ENCODE data around the gene DCLK1. TPM values are rescaled to one million over a fixed set of nuclear protein-coding genes. Genes with fewer than 3 reads are reported as not detected.

The DCLK1 gene
- total RNA-seq, 1 experiment from 2014 or later = 0.10 TPM

DNA sequence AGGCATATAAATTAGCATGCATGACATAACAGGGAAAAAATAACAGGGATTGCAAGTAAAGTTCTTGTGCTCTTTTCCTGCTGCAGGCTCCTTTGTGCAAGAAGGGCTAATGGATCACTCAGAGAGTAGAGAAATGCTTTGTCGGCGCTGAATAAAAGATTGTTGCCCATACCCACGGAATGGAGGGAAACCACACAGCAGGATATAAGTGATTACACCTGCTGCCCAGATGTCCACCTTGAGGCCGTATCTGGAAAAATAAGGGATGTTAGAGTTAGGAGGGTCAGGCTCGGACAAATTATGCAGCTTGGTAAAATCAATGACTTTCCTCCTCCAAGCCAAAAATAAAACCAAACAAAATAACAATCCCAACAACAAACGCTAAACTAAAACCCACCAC, 322.3 kb downstream of the DCLK1 start:
- ChIA-PET CTCF (interaction anchor here (3.0 kb wide), 1 partner anchor 10 kb away, joined by 8 read pairs; no protein-coding TSS in a partner anchor), RAD21 (ENCODE audit: low non-redundant PET in 1 of 2, low total read pairs in 2 of 2, uncharacterized antibody in 2 of 2, unreplicated experiment in 2 of 2) (no interaction called here), POLR2A (no interaction called here)
- no peaks in the 10 kb centered on the region for H4K20me1 ChIP-seq (ENCODE audit: insufficient read depth)
- no TSS peak for BruUV-seq (replicated peaks)
- no peak overlapping the region for H3K9ac ChIP-seq (ENCODE audit: low read length)
- H3K79me2 ChIP-seq (ENCODE audit: insufficient read depth, low read length) = no peaks in the 10 kb centered on the region
- intact Hi-C loops (cut with micrococcal nuclease) = no loop called here
- DNase-seq (ENCODE audit: low read depth, low spot score) (no peak), ATAC-seq (no peak)
- no peaks in the 10 kb centered on the region for H3K9me2 ChIP-seq (ENCODE audit: insufficient read depth)
- H2AFZ ChIP-seq (ENCODE audit: low read depth, low read length, poor library complexity, severe bottlenecking) = no peak overlapping the region
- peaks cover 57% of the 10 kb centered on the region for H3K27me3 ChIP-seq (ENCODE audit: insufficient read depth, low read length)
- H3K4me1 ChIP-seq (ENCODE audit: control insufficient read depth in 1 of 2, insufficient read depth in 2 of 2, low read length in 2 of 2) = no peaks in the 10 kb centered on the region
- no peak overlapping the region for H3K4me2 ChIP-seq (ENCODE audit: low read length)
- no peak overlapping the region for H3K27ac ChIP-seq (ENCODE audit: low read depth, low read length)
- H3K4me3 ChIP-seq (replicated peaks in 1 of 2; ENCODE audit: low read depth in 1 of 2, low read length in 2 of 2) = no peak overlapping the region
- no peaks in the 10 kb centered on the region for H3K9me3 ChIP-seq (ENCODE audit: control insufficient read depth in 1 of 2, insufficient read depth in 1 of 2, low read depth in 1 of 2, low read length in 2 of 2)
- TF ChIP-seq ZNF274 (IDR thresholded peaks at IDR 0.05; ENCODE audit: low read depth, low read length) (no peak), POLR2AphosphoS5 (IDR thresholded peaks at IDR 0.05; ENCODE audit: low read depth, low read length) (no peak), EGR1 (IDR thresholded peaks at IDR 0.05; ENCODE audit: low read depth) (no peak), POLR2A (IDR thresholded peaks at IDR 0.05; ENCODE audit: borderline replicate concordance, extremely low read depth, insufficient read depth, insufficient read length) (no peak), RAD21 (IDR thresholded peaks at IDR 0.05; ENCODE audit: low read depth) (no peak), EZH2 (IDR thresholded peaks at IDR 0.05) (no peak)
- TF ChIP-seq, protein P1, sequence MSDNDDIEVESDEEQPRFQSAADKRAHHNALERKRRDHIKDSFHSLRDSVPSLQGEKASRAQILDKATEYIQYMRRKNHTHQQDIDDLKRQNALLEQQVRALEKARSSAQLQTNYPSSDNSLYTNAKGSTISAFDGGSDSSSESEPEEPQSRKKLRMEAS (IDR thresholded peaks at IDR 0.05) = no peak
- TF ChIP-seq, protein P2, sequence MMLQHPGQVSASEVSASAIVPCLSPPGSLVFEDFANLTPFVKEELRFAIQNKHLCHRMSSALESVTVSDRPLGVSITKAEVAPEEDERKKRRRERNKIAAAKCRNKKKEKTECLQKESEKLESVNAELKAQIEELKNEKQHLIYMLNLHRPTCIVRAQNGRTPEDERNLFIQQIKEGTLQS (IDR thresholded peaks at IDR 0.05) = no peak
- no peaks in the 10 kb centered on the region; a peak in 1 of 4 replicates for H3K36me3 ChIP-seq (ENCODE audit: control insufficient read depth in 1 of 2, insufficient read depth in 2 of 2, low read length in 2 of 2)

DNA sequence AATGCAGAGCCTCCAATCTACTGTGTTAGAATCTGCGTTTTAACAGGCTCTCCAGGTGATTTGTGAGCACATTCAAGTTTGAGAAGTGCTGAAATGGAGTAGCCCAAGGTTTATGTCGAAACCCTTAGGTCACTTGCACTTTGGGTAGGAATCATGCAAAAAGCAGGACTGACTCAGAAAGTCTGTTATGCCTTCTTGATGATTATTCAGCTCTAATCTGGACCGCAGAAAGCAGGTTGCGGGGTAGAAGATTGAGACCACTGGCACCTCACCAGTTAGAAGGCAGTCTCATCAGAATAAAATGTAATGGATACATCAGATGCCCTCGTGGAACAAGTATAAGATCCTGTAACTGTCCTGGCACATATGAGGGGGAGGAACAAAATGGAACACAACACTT, 326.3 kb downstream of the DCLK1 start:
- CTCF ChIA-PET = interaction anchor here (1.9 kb wide), 1 partner anchor 16 kb away, joined by 6 read pairs; no protein-coding TSS in a partner anchor
- no peak for DNase-seq (ENCODE audit: low read depth, low spot score)
- no peak overlapping the region for H3K27ac ChIP-seq (ENCODE audit: low read depth, low read length)
- no peak for TF ChIP-seq EZH2 (IDR thresholded peaks at IDR 0.05)
- TF ChIP-seq ZFX (IDR thresholded peaks at IDR 0.05) = no peak
- no peak for TF ChIP-seq RAD21 (IDR thresholded peaks at IDR 0.05; ENCODE audit: low read depth)
- TF ChIP-seq, protein P1 (IDR thresholded peaks at IDR 0.05) = no peak
- TF ChIP-seq, protein P3, sequence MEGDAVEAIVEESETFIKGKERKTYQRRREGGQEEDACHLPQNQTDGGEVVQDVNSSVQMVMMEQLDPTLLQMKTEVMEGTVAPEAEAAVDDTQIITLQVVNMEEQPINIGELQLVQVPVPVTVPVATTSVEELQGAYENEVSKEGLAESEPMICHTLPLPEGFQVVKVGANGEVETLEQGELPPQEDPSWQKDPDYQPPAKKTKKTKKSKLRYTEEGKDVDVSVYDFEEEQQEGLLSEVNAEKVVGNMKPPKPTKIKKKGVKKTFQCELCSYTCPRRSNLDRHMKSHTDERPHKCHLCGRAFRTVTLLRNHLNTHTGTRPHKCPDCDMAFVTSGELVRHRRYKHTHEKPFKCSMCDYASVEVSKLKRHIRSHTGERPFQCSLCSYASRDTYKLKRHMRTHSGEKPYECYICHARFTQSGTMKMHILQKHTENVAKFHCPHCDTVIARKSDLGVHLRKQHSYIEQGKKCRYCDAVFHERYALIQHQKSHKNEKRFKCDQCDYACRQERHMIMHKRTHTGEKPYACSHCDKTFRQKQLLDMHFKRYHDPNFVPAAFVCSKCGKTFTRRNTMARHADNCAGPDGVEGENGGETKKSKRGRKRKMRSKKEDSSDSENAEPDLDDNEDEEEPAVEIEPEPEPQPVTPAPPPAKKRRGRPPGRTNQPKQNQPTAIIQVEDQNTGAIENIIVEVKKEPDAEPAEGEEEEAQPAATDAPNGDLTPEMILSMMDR (IDR thresholded peaks at IDR 0.05 in 2 of 3, conservative IDR thresholded peaks at IDR 0.05 in 1 of 3; ENCODE audit: borderline replicate concordance in 1 of 3, insufficient read depth in 1 of 3, low read depth in 2 of 3, low read length in 2 of 3) = no peak
- no peak for TF ChIP-seq POLR2AphosphoS5 (IDR thresholded peaks at IDR 0.05; ENCODE audit: low read depth, low read length)
- TF ChIP-seq, protein P4, sequence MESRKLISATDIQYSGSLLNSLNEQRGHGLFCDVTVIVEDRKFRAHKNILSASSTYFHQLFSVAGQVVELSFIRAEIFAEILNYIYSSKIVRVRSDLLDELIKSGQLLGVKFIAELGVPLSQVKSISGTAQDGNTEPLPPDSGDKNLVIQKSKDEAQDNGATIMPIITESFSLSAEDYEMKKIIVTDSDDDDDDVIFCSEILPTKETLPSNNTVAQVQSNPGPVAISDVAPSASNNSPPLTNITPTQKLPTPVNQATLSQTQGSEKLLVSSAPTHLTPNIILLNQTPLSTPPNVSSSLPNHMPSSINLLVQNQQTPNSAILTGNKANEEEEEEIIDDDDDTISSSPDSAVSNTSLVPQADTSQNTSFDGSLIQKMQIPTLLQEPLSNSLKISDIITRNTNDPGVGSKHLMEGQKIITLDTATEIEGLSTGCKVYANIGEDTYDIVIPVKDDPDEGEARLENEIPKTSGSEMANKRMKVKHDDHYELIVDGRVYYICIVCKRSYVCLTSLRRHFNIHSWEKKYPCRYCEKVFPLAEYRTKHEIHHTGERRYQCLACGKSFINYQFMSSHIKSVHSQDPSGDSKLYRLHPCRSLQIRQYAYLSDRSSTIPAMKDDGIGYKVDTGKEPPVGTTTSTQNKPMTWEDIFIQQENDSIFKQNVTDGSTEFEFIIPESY (IDR thresholded peaks at IDR 0.05; ENCODE audit: extremely low read depth, insufficient replicate concordance, low read length) = no peak
- TF ChIP-seq, protein P2 (IDR thresholded peaks at IDR 0.05) = no peak
- no peak for TF ChIP-seq JUND (IDR thresholded peaks at IDR 0.05)

More for the DNA sequence above, 326.3 kb downstream of the DCLK1 start:
- ChIA-PET POLR2A (no interaction called here), RAD21 (ENCODE audit: low non-redundant PET in 1 of 2, low total read pairs in 2 of 2, uncharacterized antibody in 2 of 2, unreplicated experiment in 2 of 2) (no interaction called here)
- Histone ChIP-seq H3K4me3 (replicated peaks in 1 of 2; ENCODE audit: low read depth in 1 of 2, low read length in 2 of 2) (no peak overlapping the region), H3K9ac (ENCODE audit: low read length) (no peak overlapping the region), H3K79me2 (ENCODE audit: insufficient read depth, low read length) (no peaks in the 10 kb centered on the region), H3K27me3 (ENCODE audit: insufficient read depth, low read length) (peaks cover 35% of the 10 kb centered on the region), H3K36me3 (ENCODE audit: control insufficient read depth in 1 of 2, insufficient read depth in 2 of 2, low read length in 2 of 2) (no peaks in the 10 kb centered on the region; a peak in 1 of 4 replicates), H4K20me1 (ENCODE audit: insufficient read depth) (no peaks in the 10 kb centered on the region), H2AFZ (ENCODE audit: low read depth, low read length, poor library complexity, severe bottlenecking) (no peak overlapping the region), H3K9me2 (ENCODE audit: insufficient read depth) (no peaks in the 10 kb centered on the region), H3K4me1 (ENCODE audit: control insufficient read depth in 1 of 2, insufficient read depth in 2 of 2, low read length in 2 of 2) (no peaks in the 10 kb centered on the region), H3K9me3 (ENCODE audit: control insufficient read depth in 1 of 2, insufficient read depth in 1 of 2, low read depth in 1 of 2, low read length in 2 of 2) (no peaks in the 10 kb centered on the region), H3K4me2 (ENCODE audit: low read length) (no peak overlapping the region)
- intact Hi-C loops (cut with micrococcal nuclease) = no loop called here
- no TSS peak for BruUV-seq (replicated peaks)
- no peak for ATAC-seq
